Muscle layer of colon (tissue), 2 donors: ENCODE results near the gene NYAP1.
"Not testable (repeated sequence)": the region's sequence is repeated elsewhere in the genome, so short reads cannot be mapped to it uniquely, and the experiment has no call there.

Source experiments
- H3K27ac ChIP-seq: one replicate; pipeline ENCODE4 v1.7.0; 2013; ENCODE audit warnings: low read depth, mild to moderate bottlenecking, low read length, moderate library complexity
- H3K27me3 ChIP-seq, 2 donors: one replicate each; pipeline ENCODE4 v1.7.0; 2013; ENCODE audit warnings: low read length in 2 of 2, mild to moderate bottlenecking in 2 of 2; ENCODE audit not compliant: insufficient read depth in 2 of 2, control insufficient read depth in 1 of 2
- H3K36me3 ChIP-seq: one replicate; pipeline ENCODE4 v1.7.0; 2013; ENCODE audit warnings: mild to moderate bottlenecking, low read length; ENCODE audit not compliant: insufficient read depth
- H3K4me1 ChIP-seq: one replicate; pipeline ENCODE4 v1.7.0; 2013; ENCODE audit warnings: mild to moderate bottlenecking, low read length; ENCODE audit not compliant: insufficient read depth
- H3K4me3 ChIP-seq, 2 donors: one replicate each; pipeline ENCODE4 v1.7.0; 2013; ENCODE audit warnings: low read length in 2 of 2, low read depth in 1 of 2, mild to moderate bottlenecking in 1 of 2, moderate library complexity in 1 of 2
- H3K9ac ChIP-seq: one replicate; pipeline ENCODE4 v1.7.0; 2013; ENCODE audit warnings: low read length
- H3K9me3 ChIP-seq: one replicate; pipeline ENCODE4 v1.7.0; 2013; ENCODE audit warnings: mild to moderate bottlenecking, low read length
- donor health status: abdominal sarcoma.
- donor health status: Adenocarcinoma of cecum.

Gene NYAP1

DNA sequence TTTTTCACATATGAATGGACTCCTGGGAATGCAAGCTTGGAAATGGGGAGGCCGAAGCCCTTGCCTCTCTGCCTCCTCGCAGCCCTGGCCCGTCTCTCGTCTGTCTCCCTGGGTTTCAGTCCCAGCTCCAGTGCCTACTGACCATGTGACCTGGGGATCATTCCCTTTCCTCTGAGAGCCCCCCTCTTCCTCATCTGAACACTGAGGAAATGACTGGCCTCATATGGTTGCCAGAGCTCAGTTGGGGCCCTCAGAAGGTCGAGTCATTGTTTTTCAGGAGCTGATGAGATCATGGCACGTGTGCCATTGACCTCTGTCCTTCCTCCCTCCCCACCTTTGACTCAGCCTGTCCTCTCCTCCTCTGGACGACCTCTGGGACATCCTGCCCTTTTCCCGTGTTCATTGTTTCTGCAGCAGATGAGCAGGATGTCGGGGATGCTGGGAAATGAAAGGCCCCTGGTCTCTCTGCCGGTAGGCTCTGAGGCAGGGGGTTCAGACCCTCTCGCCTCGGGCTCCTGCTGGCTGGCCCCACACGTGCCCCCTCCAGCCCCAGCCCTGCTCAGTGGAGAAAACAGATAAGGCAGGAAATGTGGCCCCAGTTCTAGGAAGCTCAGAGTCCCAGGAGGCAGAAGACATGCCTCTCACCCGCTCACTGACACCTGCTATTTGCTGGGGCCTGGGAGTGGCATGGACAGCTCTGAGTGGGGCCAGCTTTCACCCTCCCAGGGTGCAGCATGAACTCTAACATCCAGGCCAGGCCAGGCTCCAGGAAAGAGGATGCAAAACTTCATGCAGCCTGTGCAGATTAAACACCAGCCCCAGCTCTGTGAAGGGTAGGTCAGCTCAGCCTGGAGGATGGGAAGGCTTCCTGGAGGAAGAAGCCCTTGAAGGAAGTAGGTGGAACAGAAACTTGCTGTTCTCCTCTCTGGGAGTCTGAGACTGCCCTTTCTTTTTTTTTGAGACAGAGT lies 39.1 kb upstream of the NYAP1 start:
- Histone ChIP-seq H3K4me3 (no peak overlapping the region), H3K27ac (no peak overlapping the region), H3K36me3 (no peaks in the 10 kb centered on the region), H3K27me3 (no peaks in the 10 kb centered on the region), H3K4me1 (no peaks in the 10 kb centered on the region), H3K9me3 (no peaks in the 10 kb centered on the region), H3K9ac (no peak overlapping the region)

DNA sequence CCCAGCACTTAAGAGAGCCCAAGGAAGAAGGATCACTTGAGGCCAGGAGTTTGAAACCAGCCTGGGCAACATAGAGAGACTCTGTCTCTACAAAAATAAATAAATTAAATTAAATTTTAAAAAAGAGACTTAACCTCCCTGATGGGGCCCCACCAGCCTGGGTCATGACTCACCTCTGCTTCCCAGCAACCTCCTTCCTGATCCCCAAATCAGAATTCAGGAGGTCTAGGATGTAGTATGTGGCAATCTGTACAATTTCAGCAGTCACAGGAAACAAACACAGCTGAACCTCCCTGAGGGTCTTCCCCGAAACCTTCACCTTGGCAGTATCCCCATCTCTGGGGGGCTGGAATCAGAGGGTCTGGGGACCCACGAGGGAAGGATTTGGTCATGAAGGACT lies 37.7 kb upstream of the NYAP1 start:
- no peaks in the 10 kb centered on the region for H3K36me3 ChIP-seq
- H3K9me3 ChIP-seq, result no peaks in the 10 kb centered on the region
- no peaks in the 10 kb centered on the region for H3K27me3 ChIP-seq
- H3K27ac ChIP-seq, result no peak overlapping the region
- no peaks in the 10 kb centered on the region for H3K4me1 ChIP-seq
- H3K9ac ChIP-seq, result no peak overlapping the region
- H3K4me3 ChIP-seq, result no peak overlapping the region

DNA sequence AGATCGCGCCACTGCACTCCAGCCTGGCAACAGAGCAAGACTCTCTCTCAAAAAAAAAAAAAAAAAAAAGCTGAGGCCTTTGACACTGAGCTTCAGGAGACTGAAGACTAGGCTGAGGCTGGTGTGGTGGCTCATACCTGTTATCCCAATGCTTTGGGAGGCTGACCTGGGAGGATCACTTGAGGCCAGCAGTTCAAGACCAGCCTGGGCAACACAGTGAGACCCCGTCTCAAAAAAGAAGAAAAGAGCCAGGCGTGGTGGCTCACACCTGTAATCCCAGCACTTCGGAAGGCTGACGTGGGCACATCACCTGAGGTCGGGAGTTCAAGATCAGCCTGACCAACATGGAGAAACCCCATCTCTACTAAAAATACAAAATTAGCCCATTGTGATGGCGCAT lies 36.4 kb upstream of the NYAP1 start:
- not testable (repeated sequence) for H3K4me3 ChIP-seq, H3K36me3 ChIP-seq, H3K4me1 ChIP-seq, H3K9ac ChIP-seq, H3K9me3 ChIP-seq, H3K27ac ChIP-seq, H3K27me3 ChIP-seq

DNA sequence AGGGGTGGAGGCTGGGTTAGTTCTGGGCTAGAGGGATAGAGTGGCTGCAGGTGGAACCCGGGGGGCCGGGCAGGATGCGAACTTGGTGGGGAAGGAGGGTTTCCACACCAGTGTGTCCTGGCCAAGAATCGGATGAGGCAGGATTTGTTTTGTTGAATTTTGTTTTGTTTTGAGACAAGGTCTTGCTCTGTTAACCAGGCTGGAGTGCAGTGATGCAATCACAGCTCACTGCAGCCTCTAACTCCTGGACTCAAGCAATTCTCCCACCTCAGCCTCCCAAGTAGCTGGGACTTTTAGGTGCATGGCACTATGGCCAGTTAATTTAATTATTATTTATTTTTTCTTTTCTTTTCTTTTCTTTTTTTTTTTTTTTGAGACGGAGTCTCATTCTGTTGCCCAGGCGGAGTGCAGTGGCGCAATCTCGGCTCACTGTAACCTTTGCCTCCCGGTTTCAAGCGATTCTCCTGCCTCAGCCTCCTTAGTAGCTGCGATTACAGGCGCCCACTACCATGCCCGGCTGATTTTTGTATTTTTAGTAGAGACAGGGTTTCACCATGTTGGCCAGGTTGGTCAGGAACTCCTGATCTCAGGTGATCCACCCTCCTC lies 34.4 kb upstream of the NYAP1 start:
- no peaks in the 10 kb centered on the region for H3K9me3 ChIP-seq
- H3K36me3 ChIP-seq, result no peaks in the 10 kb centered on the region
- no peak overlapping the region for H3K27ac ChIP-seq
- H3K4me1 ChIP-seq, result no peaks in the 10 kb centered on the region
- no peak overlapping the region for H3K4me3 ChIP-seq
- H3K9ac ChIP-seq, result no peak overlapping the region
- no peaks in the 10 kb centered on the region for H3K27me3 ChIP-seq

DNA sequence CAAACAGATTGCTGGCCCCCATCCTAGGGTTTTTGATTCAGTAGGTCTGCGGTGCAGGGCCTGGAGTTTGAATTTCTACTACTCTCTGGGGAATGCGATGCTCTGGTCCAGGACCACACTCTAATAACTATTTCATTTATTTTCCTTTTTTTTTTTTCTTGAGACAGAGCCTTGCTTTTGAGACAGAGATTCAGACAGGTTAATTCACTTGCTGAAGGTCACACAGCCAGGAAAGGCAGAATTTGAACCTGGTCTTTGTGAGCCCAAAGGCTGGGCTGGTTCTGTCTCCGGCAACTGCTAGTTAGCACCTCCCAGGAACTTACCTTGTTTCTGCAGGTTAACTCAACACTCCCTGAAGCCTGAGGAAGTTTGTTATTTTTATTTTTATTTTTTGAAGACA lies 31.2 kb upstream of the NYAP1 start:
- Histone ChIP-seq H3K9ac (no peak overlapping the region), H3K9me3 (no peaks in the 10 kb centered on the region), H3K27me3 (no peaks in the 10 kb centered on the region), H3K27ac (no peak overlapping the region), H3K36me3 (no peaks in the 10 kb centered on the region), H3K4me3 (no peak overlapping the region), H3K4me1 (no peaks in the 10 kb centered on the region)

DNA sequence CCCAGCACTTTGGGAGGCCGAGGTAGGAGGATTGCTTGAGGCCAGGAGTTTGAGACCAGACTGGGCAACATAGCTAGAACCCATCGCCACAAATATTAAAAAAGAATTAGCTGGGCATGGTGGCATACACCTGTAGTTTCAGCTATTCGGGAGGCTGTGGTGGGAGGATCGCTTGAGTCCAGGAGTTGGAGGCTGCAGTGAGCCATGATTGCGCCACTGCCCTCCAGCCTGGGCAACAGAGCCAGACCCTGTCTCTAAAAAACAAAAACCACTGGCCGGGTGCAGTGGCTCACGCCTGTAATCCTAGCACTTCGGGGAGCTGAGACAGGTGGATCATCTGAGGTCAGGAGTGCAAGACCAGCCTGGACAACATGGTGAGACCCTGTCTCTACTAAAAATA lies 29.9 kb upstream of the NYAP1 start:
- H3K4me3 ChIP-seq, H3K27me3 ChIP-seq, H3K9ac ChIP-seq, H3K4me1 ChIP-seq, H3K27ac ChIP-seq, H3K9me3 ChIP-seq, H3K36me3 ChIP-seq: not testable (repeated sequence)

DNA sequence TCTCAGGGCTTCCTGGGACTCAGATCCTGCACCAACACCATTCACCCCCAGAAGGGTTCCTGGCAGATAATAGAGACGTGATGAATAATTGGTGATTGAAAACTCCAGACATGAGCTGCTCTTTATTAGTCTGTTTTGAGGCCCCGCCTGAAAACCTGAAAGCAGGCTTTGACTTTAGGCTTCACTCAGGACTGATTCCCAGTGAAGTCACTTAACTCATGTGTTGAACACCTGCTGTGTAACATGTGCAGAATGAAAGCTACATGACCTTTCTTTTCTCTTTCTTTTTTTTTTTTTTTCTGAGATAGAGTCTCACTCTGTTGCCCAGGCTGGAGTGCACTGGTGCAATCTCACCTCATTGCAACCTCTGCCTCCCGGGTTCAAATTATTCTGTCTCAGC lies 28.5 kb upstream of the NYAP1 start:
- Histone ChIP-seq H3K4me3 (no peak overlapping the region), H3K36me3 (peaks cover 2% of the 10 kb centered on the region), H3K9me3 (no peaks in the 10 kb centered on the region), H3K4me1 (no peaks in the 10 kb centered on the region), H3K27me3 (no peaks in the 10 kb centered on the region), H3K27ac (no peak overlapping the region), H3K9ac (no peak overlapping the region)

DNA sequence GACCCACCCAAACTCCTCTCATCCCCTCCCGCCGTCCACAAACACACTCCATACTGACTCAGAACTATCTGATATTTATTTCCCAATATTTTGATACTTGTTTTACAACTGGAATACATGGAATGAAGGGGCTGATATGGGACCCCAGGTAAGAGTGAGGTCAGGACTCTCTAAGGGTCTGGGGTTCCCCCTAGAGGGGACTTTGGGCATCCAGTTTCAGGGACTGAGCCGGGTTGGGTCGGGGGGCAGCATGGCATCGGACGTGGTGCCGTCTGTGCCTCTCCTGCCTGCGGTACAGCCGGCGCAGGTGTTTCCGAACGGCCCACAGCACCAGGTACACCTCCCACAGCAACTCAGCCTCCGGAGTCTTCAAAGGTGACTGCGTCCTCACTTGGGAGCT lies 27.2 kb upstream of the NYAP1 start:
- no peak overlapping the region for H3K4me3 ChIP-seq

DNA sequence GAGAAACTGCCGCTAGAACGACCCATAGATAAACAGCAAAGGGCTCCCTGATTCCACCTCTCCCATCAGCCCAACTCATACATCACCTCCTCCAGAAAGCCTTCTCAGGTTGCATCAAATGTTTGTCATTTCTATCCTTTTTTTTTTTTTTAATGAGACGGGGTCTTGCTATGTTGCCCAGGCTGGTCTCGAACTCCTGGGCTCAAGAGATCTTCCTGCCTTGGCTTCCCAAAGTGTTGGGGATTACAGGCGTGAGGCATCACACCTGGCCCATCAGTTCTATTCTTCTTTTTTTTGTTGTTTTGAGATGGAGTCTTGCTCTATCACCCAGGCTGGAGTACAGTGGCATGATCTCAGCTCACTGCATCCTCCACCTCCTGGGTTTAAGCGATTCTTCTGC lies 26.7 kb upstream of the NYAP1 start:
- no peaks in the 10 kb centered on the region for H3K9me3 ChIP-seq
- H3K4me3 ChIP-seq, result no peak overlapping the region
- H3K36me3 ChIP-seq, result peaks cover 10% of the 10 kb centered on the region
- no peaks in the 10 kb centered on the region for H3K27me3 ChIP-seq
- no peaks in the 10 kb centered on the region for H3K4me1 ChIP-seq
- no peak overlapping the region for H3K27ac ChIP-seq
- no peak overlapping the region for H3K9ac ChIP-seq

More for the DNA sequence above, 27.2 kb upstream of the NYAP1 start:
- Histone ChIP-seq H3K9me3 (no peaks in the 10 kb centered on the region), H3K4me1 (no peaks in the 10 kb centered on the region), H3K36me3 (peaks cover 10% of the 10 kb centered on the region), H3K27me3 (no peaks in the 10 kb centered on the region), H3K27ac (no peak overlapping the region), H3K9ac (no peak overlapping the region)

DNA sequence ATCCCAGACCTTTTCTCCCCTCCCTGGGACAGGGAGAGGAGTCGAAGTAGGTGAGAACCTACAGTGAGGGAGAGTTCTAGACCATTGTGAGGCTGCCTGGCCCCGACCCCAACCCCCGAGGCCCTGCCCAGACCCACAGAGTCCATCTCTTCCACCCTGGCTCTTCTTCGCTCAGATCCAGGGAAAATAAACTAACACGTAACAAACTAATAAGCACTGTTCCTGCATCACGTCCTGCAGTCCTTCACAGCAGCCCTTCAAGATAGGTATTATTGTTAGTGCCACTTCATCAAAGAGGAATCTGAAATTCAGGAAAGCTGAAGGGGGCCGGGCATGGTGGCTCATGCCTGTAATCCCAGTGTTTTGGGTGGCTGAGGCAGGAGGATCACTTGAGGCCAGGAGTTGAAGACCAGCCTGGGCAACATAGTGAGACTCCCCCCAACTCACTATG lies 19.5 kb upstream of the NYAP1 start, which contains the start of gene SPACDR:
TSS of gene SPACDR (minus strand) at position 51 of the 451 bp plus-strand sequence. CDS start 235 bp downstream, outside the sequence.
- no peak within 1 kb of the TSS for H3K9ac ChIP-seq
- H3K27ac ChIP-seq, result no peak within 1 kb of the TSS
- H3K9me3 ChIP-seq, result no peaks in the 10 kb centered on the region

DNA sequence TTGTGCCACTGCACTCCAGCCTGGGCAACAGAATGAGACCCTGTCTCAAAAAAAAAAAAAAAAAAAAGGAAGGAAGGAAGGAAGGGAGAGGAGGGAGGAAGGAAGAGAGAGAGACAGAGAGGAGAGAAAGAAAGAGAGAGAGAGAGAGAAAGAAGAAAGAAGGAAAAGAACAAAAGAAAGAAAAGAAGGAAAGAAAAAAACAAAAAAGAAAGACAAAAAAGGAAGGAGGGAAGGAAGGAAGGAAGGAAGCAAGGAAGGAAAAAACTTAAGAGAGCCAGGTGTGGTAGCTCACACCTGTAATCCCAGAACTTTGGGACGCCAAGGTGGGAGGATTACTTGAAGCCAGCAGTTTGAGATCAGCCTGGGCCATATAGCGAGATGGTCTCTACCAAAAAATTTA lies 18.9 kb upstream of the NYAP1 start:
- no peaks in the 10 kb centered on the region for H3K9me3 ChIP-seq
- peaks cover 21% of the 10 kb centered on the region for H3K4me1 ChIP-seq
- H3K27me3 ChIP-seq, result no peaks in the 10 kb centered on the region
- H3K36me3 ChIP-seq, result peaks cover 10% of the 10 kb centered on the region
- no peak overlapping the region for H3K27ac ChIP-seq
- H3K4me3 ChIP-seq, result no peak overlapping the region
- H3K9ac ChIP-seq, result no peak overlapping the region

More for the DNA sequence above, 19.5 kb upstream of the NYAP1 start, which contains the start of gene SPACDR:
- Histone ChIP-seq H3K27me3 (no peaks in the 10 kb centered on the region), H3K4me3 (no peak within 1 kb of the TSS), H3K4me1 (peaks cover 15% of the 10 kb centered on the region), H3K36me3 (peaks cover 10% of the 10 kb centered on the region)
